ENCODE measurements around the gene CTAG1A.
"Not testable (repeated sequence)": the region's sequence is repeated elsewhere in the genome, so short reads cannot be mapped to it uniquely, and the experiment has no call there.

The CTAG1A gene

GRCh38 chrX:154602226-154602625, 17.3 kb downstream of the CTAG1A start:
- Histone ChIP-seq H3K9ac (no peak overlapping the region), H3K4me1 (peaks cover 8% of the 10 kb centered on the region), H3K9me3 (peaks cover 8% of the 10 kb centered on the region), H3K4me3 (no peak overlapping the region), H4K20me1 (no peaks in the 10 kb centered on the region), H3K4me2 (no peak overlapping the region), H3K36me3 (no peaks in the 10 kb centered on the region), H3K27ac (no peak overlapping the region), H3K27me3 (peaks cover 90% of the 10 kb centered on the region)
- TF ChIP-seq Cebpa-rat (IDR thresholded peaks at IDR 0.05): no peak

GRCh38 chrX:154602766-154603437, 18.0 kb downstream of the CTAG1A start:
- H4K20me1 ChIP-seq: no peaks in the 10 kb centered on the region
- peaks cover 87% of the 10 kb centered on the region for H3K27me3 ChIP-seq
- no peaks in the 10 kb centered on the region for H3K36me3 ChIP-seq
- no peak overlapping the region for H3K27ac ChIP-seq
- H3K4me2 ChIP-seq: no peak overlapping the region
- no peak overlapping the region for H3K9ac ChIP-seq
- TF ChIP-seq Cebpa-rat (IDR thresholded peaks at IDR 0.05): no peak
- no peak overlapping the region for H3K4me3 ChIP-seq
- peaks cover under 1% of the 10 kb centered on the region; the same call in 1 of the 2 replicates for H3K9me3 ChIP-seq
- peaks cover 8% of the 10 kb centered on the region for H3K4me1 ChIP-seq

GRCh38 chrX:154603438-154604430, 18.8 kb downstream of the CTAG1A start:
- Histone ChIP-seq H3K4me3 (no peak overlapping the region), H3K9ac (no peak overlapping the region), H3K36me3 (no peaks in the 10 kb centered on the region), H4K20me1 (no peaks in the 10 kb centered on the region), H3K4me1 (peaks cover 8% of the 10 kb centered on the region), H3K27ac (no peak overlapping the region), H3K9me3 (no peaks in the 10 kb centered on the region; the same call in 1 of the 2 replicates), H3K27me3 (peaks cover 85% of the 10 kb centered on the region), H3K4me2 (no peak overlapping the region)
- TF ChIP-seq Cebpa-rat (IDR thresholded peaks at IDR 0.05): no peak

- H3K9me3 ChIP-seq: no peaks in the 10 kb centered on the region
- TF ChIP-seq Cebpa-rat (IDR thresholded peaks at IDR 0.05): no peak
- H3K27ac ChIP-seq: no peak overlapping the region
- no peak overlapping the region for H3K9ac ChIP-seq
- H3K4me2 ChIP-seq: no peak overlapping the region
- H3K4me1 ChIP-seq: no peaks in the 10 kb centered on the region
- H3K4me3 ChIP-seq: no peak overlapping the region
- no peaks in the 10 kb centered on the region for H3K36me3 ChIP-seq
- peaks cover 80% of the 10 kb centered on the region for H3K27me3 ChIP-seq
- H4K20me1 ChIP-seq: no peaks in the 10 kb centered on the region
Observed at GRCh38 chrX:154605566-154605965, 20.6 kb downstream of the CTAG1A start.

- H3K27me3 ChIP-seq: peaks cover 64% of the 10 kb centered on the region
- no peak overlapping the region for H3K9ac ChIP-seq
- no peaks in the 10 kb centered on the region for H4K20me1 ChIP-seq
- no peaks in the 10 kb centered on the region for H3K36me3 ChIP-seq
- H3K9me3 ChIP-seq: no peaks in the 10 kb centered on the region
- no peaks in the 10 kb centered on the region for H3K4me1 ChIP-seq
- TF ChIP-seq Cebpa-rat (IDR thresholded peaks at IDR 0.05): no peak
- H3K27ac ChIP-seq: no peak overlapping the region
- no peak overlapping the region for H3K4me2 ChIP-seq
- no peak overlapping the region for H3K4me3 ChIP-seq
Observed at GRCh38 chrX:154607370-154607769, 22.4 kb downstream of the CTAG1A start.

- H4K20me1 ChIP-seq, H3K27ac ChIP-seq, H3K9ac ChIP-seq, H3K4me2 ChIP-seq, H3K9me3 ChIP-seq, H3K4me3 ChIP-seq, H3K36me3 ChIP-seq, H3K4me1 ChIP-seq: not testable (repeated sequence)
- peaks cover 59% of the 10 kb centered on the region for H3K27me3 ChIP-seq
Observed at GRCh38 chrX:154607976-154608375, 23.0 kb downstream of the CTAG1A start.

GRCh38 chrX:154608823-154609222, 23.9 kb downstream of the CTAG1A start:
- H3K27ac ChIP-seq, H4K20me1 ChIP-seq, H3K4me1 ChIP-seq, H3K4me3 ChIP-seq, H3K9ac ChIP-seq, H3K4me2 ChIP-seq, H3K36me3 ChIP-seq, H3K9me3 ChIP-seq: not testable (repeated sequence)
- H3K27me3 ChIP-seq: peaks cover 51% of the 10 kb centered on the region

GRCh38 chrX:154611146-154611545, 26.2 kb downstream of the CTAG1A start:
- H3K4me2 ChIP-seq, H3K36me3 ChIP-seq, H4K20me1 ChIP-seq, H3K4me1 ChIP-seq, H3K4me3 ChIP-seq, H3K27ac ChIP-seq, H3K9me3 ChIP-seq, H3K9ac ChIP-seq: not testable (repeated sequence)
- peaks cover 31% of the 10 kb centered on the region; the same call in 1 of the 2 replicates for H3K27me3 ChIP-seq

GRCh38 chrX:154613586-154613985, 28.7 kb downstream of the CTAG1A start:
- H3K4me2 ChIP-seq: not testable (repeated sequence)

GRCh38 chrX:154619182-154619581, 34.2 kb downstream of the CTAG1A start, which contains the start of gene CTAG1B:
CTAG1B (minus strand) TSS chrX:154619282; CDS start chrX:154619218, 64 bp downstream.
- not testable (repeated sequence) for H3K9ac ChIP-seq, H3K36me3 ChIP-seq, H3K4me1 ChIP-seq, H3K27ac ChIP-seq, H4K20me1 ChIP-seq, H3K4me2 ChIP-seq, H3K27me3 ChIP-seq, H3K9me3 ChIP-seq, H3K4me3 ChIP-seq

More at GRCh38 chrX:154613586-154613985, 28.7 kb downstream of the CTAG1A start:
- H3K27ac ChIP-seq, H3K9me3 ChIP-seq, H3K36me3 ChIP-seq, H3K4me3 ChIP-seq, H4K20me1 ChIP-seq, H3K9ac ChIP-seq, H3K4me1 ChIP-seq: not testable (repeated sequence)
- peaks cover 13% of the 10 kb centered on the region; the same call in 1 of the 2 replicates for H3K27me3 ChIP-seq

GRCh38 chrX:154620767-154621414, 36.0 kb downstream of the CTAG1A start:
- H3K36me3 ChIP-seq: not testable (repeated sequence)

GRCh38 chrX:154628960-154629359, 44.0 kb downstream of the CTAG1A start:
- H3K9ac ChIP-seq, H3K27me3 ChIP-seq, H3K4me1 ChIP-seq, H4K20me1 ChIP-seq, H3K4me2 ChIP-seq, H3K4me3 ChIP-seq, H3K27ac ChIP-seq, H3K36me3 ChIP-seq, H3K9me3 ChIP-seq: not testable (repeated sequence)

More at GRCh38 chrX:154620767-154621414, 36.0 kb downstream of the CTAG1A start:
- H3K27me3 ChIP-seq, H3K9ac ChIP-seq, H3K27ac ChIP-seq, H3K4me3 ChIP-seq, H4K20me1 ChIP-seq, H3K4me2 ChIP-seq, H3K9me3 ChIP-seq, H3K4me1 ChIP-seq: not testable (repeated sequence)

- H3K4me3 ChIP-seq, H3K27me3 ChIP-seq, H3K9me3 ChIP-seq, H3K36me3 ChIP-seq, H3K4me1 ChIP-seq, H3K27ac ChIP-seq, H3K4me2 ChIP-seq, H3K9ac ChIP-seq, H4K20me1 ChIP-seq: not testable (repeated sequence)
Observed at GRCh38 chrX:154630949-154631348, 46.0 kb downstream of the CTAG1A start.

Data from BLaER1 (cell line).